Dedifferentiated amniotic fluid mesenchymal stem cell (primary cell): ENCODE measurements around the gene LINGO3.

ENCODE experiments used
- DNase-seq: peaks from one replicate; pipeline ENCODE4 v3.0.0-alpha.2; 2016; ENCODE audit errors: extremely low spot score

The LINGO3 gene

DNA sequence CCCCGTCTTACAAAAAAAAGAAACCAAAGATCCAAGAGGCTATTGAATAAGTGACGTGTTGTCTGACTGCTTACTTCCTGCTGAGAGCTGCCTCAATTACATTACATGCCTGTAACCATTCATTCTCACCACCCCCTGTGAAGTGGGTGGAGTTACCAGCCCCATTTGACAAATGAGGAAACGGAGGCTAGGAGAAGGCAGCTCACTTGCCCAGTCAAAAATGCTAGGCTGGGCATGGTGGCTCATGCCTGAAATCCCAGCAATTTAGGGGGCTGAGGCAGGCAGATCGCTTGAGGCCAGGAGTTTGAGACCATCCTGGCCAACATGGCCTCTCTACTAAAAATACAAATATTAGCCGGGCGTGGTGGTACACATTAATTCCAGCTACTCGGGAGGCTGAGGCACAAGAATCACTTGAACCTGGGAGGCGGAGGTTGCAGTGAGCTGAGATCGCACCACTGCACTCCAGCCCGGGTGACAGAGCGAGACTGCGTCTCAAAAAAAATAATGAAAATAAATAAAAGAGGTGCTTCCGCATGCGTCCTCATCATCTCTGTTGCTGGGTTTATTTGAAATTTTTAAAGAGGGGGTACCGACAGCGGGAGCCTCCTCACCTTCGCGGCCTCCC, 19.9 kb upstream of the LINGO3 start:
- DNase-seq: peak; percentile 62

DNA sequence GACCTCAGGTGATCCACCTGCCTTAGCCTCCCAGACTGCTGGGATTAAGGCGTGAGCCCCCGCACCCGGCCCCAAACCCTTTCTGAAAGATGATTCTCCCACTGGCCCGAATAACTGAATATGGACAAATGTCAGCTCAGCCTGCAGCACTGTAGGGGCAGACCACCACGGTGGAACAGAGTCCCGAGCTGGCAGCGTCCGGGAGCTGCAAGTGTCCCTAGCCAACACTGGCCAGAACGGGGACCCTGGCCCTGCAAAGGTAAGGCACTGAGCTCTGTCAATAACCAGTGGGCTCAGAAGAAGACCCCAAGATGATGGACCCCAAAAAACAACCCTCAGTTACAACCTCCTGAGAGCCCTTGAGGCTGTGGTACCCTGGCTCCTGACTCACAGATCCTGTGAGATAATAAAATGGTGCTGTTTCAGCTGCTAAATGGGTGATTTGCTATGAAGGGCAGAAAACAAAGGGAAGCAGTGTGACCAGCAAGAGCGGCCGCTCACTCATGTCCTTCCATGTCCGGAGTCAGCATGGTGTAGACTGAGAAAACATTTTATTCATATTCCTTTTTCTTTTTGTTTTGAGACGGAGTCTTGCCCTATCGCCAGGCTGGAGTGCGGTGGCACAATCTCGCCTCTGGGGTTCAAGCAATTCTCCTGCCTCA, 18.9 kb upstream of the LINGO3 start:
- no peak for DNase-seq

- DNase-seq: no peak
These were observed 17.5 kb upstream of the LINGO3 start for GRCh38 chr19:2325281-2326046.

DNA sequence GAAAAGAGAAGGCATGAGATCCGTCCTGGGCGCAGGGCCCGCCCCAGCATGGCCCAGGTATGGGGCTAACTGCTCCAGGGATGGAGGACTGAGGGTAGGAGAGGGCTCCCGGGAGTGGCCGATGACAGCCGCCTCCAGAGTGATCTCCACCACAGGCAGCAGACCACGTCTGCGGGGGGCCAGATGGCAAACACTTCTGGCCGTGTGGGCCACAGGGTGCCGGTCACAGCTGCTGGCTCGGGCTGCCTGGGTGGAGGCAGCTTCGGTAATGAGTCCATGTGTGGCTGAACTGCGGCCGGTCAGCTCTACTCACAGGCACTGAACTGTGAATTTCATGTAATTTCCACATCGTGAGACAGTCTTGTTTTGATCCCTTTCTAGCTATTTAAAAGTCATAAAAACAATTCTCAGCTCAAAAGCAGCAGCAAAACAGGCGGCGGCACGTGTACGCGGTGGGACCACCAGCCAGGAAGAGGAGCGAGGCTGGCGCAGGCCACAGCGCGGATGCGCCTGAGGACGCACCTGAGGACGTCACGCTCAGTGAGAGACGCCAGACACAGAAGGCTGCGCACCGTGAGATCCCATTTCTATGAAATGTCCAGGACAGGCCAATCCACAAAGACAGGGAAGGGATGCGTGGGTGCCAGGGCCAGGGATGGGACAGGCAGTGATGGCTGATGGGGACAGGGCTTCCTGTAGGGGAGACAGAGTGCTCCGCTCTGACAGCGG, 16.4 kb upstream of the LINGO3 start:
- no peak for DNase-seq

- no peak for DNase-seq
These were observed 15.8 kb upstream of the LINGO3 start for GRCh38 chr19:2323707-2324106.

GRCh38 chr19:2321565-2322283, 13.8 kb upstream of the LINGO3 start:
- DNase-seq: no peak

- no peak for DNase-seq
These were observed 13.0 kb upstream of the LINGO3 start for GRCh38 chr19:2320939-2321338.

- DNase-seq: no peak
These were observed 12.1 kb upstream of the LINGO3 start for GRCh38 chr19:2320049-2320448.

DNA sequence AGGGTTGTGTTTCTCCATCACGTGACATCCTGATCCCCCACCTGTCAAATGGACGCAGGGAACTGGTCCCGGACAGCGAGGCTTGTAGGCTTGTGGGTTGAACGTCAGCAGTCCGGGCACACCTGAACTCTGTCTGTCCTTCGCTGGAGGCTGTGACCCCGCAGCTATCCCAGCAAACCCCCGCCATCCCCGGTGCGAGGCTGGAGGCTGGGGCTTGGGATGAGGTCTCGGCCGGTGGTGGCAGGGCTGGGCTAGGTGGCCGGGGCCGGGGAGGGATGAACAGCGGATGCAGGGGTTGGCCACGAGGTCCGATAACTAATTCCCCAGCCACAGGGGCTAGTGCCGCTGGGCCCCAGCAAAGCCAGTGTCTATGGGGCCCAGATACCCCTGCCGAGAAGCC, 11.6 kb upstream of the LINGO3 start:
- DNase-seq: no peak

- no peak for DNase-seq
These were observed 11.0 kb upstream of the LINGO3 start for GRCh38 chr19:2318923-2319322.

- no peak for DNase-seq
These were observed 9.8 kb upstream of the LINGO3 start for GRCh38 chr19:2317756-2318155.

GRCh38 chr19:2317300-2317699, 9.3 kb upstream of the LINGO3 start:
- DNase-seq: no peak

DNA sequence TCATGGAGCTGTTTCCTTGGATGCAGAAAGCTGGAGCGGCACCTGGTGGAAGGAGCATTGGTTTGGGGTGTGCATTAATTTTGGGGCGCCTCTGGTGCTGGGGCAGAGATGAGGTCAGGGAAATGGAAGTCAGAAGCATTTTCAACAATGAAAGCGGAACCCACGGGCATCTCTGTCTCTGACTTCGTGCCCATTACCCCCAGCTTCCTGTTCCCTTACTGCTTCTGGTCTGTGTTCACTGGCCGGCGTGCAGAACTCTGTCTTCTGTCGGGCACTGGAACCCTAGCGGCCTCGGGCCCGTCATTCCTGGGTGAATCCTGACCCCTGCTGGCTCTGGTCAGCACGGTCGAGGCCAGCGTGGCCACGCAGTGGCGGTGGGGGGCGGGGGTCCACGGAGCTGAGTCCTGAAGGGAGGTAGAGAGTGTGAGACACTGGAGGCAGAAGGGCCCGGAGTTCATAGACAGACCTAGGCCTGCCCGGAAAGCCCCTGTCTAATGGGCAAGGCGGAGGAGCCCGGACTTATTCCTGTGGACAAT, 7.9 kb upstream of the LINGO3 start:
- DNase-seq: peak; percentile 22

DNA sequence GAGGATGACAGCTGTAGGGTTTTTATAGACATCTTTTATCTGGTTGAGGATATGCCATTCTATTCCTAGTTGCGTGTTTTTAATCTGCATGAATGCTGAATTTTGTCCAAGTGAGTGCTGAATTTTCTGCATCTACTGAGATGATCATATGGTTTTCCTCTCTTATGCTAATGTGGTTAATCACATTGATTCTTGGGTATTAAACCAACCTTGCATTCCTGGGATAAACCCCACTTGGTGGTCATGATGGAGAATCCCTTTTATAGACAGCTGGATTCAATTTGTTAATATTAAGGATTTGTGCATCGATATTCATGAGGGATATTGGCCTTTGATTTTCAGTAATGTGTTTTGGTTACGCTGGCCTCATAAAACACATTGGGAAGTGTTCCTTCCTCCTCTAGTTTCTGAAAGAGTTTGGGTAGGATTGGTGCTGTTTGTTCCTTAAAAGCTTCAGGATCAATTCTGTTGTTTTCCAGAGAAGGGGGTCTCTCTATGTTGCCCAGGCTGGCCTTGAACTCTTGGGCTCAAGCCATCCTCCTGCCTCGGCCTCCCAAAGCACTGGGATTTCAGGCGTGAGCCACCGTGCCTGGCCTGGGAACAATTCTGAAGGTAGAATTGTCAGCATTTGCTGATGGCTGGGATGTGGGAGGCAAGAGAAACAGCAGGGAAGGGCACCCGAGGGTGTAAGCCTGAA, 7.3 kb upstream of the LINGO3 start:
- no peak for DNase-seq

GRCh38 chr19:2312820-2313501, 5.0 kb upstream of the LINGO3 start:
- DNase-seq: no peak

DNA sequence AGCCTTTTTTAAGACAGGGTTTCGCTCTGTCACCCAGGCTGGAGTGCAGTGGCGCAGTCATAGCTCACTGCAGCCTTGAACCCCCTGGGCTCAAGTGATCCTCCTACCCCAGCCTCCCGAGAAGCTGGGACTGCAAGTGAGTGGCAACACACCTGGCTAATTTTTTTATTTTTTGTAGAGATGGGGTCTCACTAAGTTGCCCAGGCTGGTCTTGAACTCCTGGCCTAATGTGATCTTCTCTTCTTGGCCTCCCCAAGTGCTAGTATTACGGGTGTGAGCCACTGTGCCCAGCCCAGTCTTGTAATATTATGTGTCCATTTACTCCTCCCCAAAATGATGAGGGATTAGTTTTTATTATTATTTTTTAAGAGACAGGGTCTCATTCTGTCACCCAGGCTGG, 3.1 kb upstream of the LINGO3 start:
- no peak for DNase-seq

GRCh38 chr19:2309734-2310362, 1.9 kb upstream of the LINGO3 start:
- DNase-seq: no peak

GRCh38 chr19:2307518-2308012, 389 bp downstream of the LINGO3 start:
- DNase-seq: no peak

- DNase-seq: no peak
These were observed 983 bp downstream of the LINGO3 start for GRCh38 chr19:2306971-2307370.
